OCI-LY7 (cell line): ENCODE data around the gene PARD3B.

Experiments
- CTCF ChIP-seq: fragments of 200-600 bp; sonication (generic); conservative IDR thresholded peaks from 2 replicates; pipeline ENCODE4 v1.5.1; 2014; ENCODE audit warnings: mild to moderate bottlenecking, antibody characterized with exemption, low read length, moderate library complexity, mixed read lengths
- EZH2phosphoT487 ChIP-seq: fragments of 200-600 bp; sonication (generic); IDR thresholded peaks from 2 replicates; pipeline ENCODE4 v1.6.1; 2018; ENCODE audit warnings: low read depth, borderline replicate concordance, mild to moderate bottlenecking, mixed run types, antibody characterized with exemption, low read length, moderate library complexity, mixed read lengths

DNA sequence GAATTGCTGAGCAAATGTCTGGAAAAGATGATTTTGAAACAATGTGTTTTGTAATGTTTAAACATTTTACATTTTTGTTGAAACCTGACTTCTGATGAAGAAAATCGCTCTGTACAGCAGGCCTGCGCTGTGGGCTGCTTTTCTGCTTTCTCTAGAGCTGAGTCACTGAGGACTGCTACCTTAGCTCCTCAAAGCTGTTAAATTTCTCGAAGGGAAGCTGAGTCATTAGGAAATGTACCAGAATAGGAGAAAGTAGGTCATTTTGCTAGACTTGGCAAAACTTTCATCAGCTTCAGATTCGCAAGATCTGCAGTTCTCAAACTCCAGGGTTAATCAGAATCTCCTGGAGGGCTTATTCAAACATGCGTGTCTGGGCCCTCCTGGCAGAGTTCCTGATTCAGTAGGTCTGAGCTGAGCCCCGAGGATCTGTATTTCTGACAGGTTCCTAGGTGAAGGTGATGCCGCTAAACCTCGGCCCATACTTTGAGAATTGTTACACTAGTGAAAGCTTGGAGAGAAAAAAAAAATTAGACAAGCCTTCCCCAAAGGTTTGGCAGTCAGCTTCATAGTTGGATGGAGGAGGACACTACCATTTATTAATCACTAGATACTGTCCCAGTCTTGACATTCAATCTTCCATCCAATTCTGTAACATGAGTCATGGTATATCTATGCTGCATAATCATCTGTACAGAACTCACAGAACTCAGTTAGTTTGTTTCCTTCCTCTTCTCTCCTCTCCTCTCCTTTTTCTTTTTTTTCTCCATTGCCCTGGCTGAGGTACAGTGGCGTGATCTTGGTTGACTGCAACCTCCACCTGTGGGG is 297.6 kb downstream of the PARD3B start:
- no peak for TF ChIP-seq CTCF
- TF ChIP-seq EZH2phosphoT487, result no peak
